GM18873 (cell line): ENCODE measurements around the gene GABRR3.
"Not testable (repeated sequence)": the region's sequence is repeated elsewhere in the genome, so short reads cannot be mapped to it uniquely, and the experiment has no call there.

ENCODE experiments used
- ATAC-seq: cut with Tn5 transposase; IDR thresholded peaks from one replicate; pipeline ENCODE4 v1.9.1; 2021; ENCODE audit warnings: mild to moderate bottlenecking, moderate library complexity, moderate number of reproducible peaks; ENCODE audit not compliant: unreplicated experiment, low FRiP score

Gene GABRR3

GRCh38 chr3:98022978-98023820 lies 11.9 kb downstream of the GABRR3 start:
- peak; percentile 46 for ATAC-seq

- peak; percentile 45 for ATAC-seq
These were observed 13.1 kb downstream of the GABRR3 start for GRCh38 chr3:98021830-98022560.

- ATAC-seq: no peak
These were observed 14.7 kb downstream of the GABRR3 start for GRCh38 chr3:98020412-98020811.

GRCh38 chr3:98018301-98018700 lies 16.8 kb downstream of the GABRR3 start:
- ATAC-seq: no peak

GRCh38 chr3:98014268-98014585 lies 20.9 kb downstream of the GABRR3 start:
- no peak for ATAC-seq

GRCh38 chr3:98013411-98014267 lies 21.5 kb downstream of the GABRR3 start:
- ATAC-seq: no peak

GRCh38 chr3:98012979-98013378 lies 22.1 kb downstream of the GABRR3 start:
- no peak for ATAC-seq

GRCh38 chr3:98010883-98011449 lies 24.1 kb downstream of the GABRR3 start:
- not testable (repeated sequence) for ATAC-seq

- no peak for ATAC-seq
These were observed 24.8 kb downstream of the GABRR3 start for GRCh38 chr3:98010194-98010882.

- peak; percentile 67 for ATAC-seq
These were observed 26.3 kb downstream of the GABRR3 start for GRCh38 chr3:98008855-98009254.

GRCh38 chr3:98005438-98005837 lies 29.7 kb downstream of the GABRR3 start:
- no peak for ATAC-seq

- no peak for ATAC-seq
These were observed 30.4 kb downstream of the GABRR3 start for GRCh38 chr3:98004721-98005120.

GRCh38 chr3:98003306-98003969 lies 31.7 kb downstream of the GABRR3 start:
- ATAC-seq: peak; percentile 87

GRCh38 chr3:98002717-98003116 lies 32.4 kb downstream of the GABRR3 start:
- ATAC-seq: no peak

GRCh38 chr3:97999994-98000393 lies 35.1 kb downstream of the GABRR3 start:
- ATAC-seq: no peak

- ATAC-seq: no peak
These were observed 36.0 kb downstream of the GABRR3 start for GRCh38 chr3:97999103-97999502.

GRCh38 chr3:97996988-97997387 lies 38.1 kb downstream of the GABRR3 start:
- no peak for ATAC-seq

GRCh38 chr3:97994328-97994945 lies 40.7 kb downstream of the GABRR3 start:
- no peak for ATAC-seq

- ATAC-seq: no peak
These were observed 41.6 kb downstream of the GABRR3 start for GRCh38 chr3:97993526-97993925.
